Measurements from ENCODE around the gene ABLIM1. TPM values are rescaled to one million over a fixed set of nuclear protein-coding genes. Genes with fewer than 3 reads are reported as not detected.

Gene ABLIM1
- total and polyA plus RNA-seq, 10 of the 15 experiments (the other 5 are each of a cell fraction or from before 2014, with no cell fraction given) = 14.2 to 50.5 (median 28.1) TPM

GRCh38 chr10:114544045-114544659 lies 113.9 kb downstream of the ABLIM1 start (continued):
- TF ChIP-seq ZNF207 (IDR thresholded peaks at IDR 0.05; ENCODE audit: borderline replicate concordance) (no peak), CHD2 (IDR thresholded peaks at IDR 0.05; ENCODE audit: borderline replicate concordance, low read depth, low read length) (no peak), PML (IDR thresholded peaks at IDR 0.05; ENCODE audit: low read length) (no peak), POU2F2 (IDR thresholded peaks at IDR 0.05; ENCODE audit: borderline replicate concordance, low read depth, low read length) (0 out of 3 replicates have a peak, but pooled peaks have one; percentile 11)

- in situ Hi-C loops (cut with MboI) = loop anchor here (10.0 to 25.0 kb wide), 2 partner anchors 106 to 581 kb away; no protein-coding TSS in a partner anchor
- RAD21 ChIA-PET (ENCODE audit: unreplicated experiment) = interaction anchor here (1.8 kb wide), 1 partner anchor 17 kb away, joined by 13 read pairs; no protein-coding TSS in a partner anchor
- ATAC-seq = no peak
- BruUV-seq (replicated peaks) = no TSS peak
- Histone ChIP-seq H3K79me2 (ENCODE audit: control insufficient read depth, insufficient read depth, low read length) (no peaks in the 10 kb centered on the region), H3K9me3 (replicated peaks; ENCODE audit: control insufficient read depth, insufficient read depth, low read length) (no peaks in the 10 kb centered on the region), H3K4me3 (no peak overlapping the region; the same call in 1 of the 2 replicates), H2AFZ (ENCODE audit: control insufficient read depth, low read depth, low read length) (no peak overlapping the region), H3K4me2 (ENCODE audit: control insufficient read depth, insufficient read depth) (no peak overlapping the region), H3K36me3 (ENCODE audit: control insufficient read depth in 2 of 2, insufficient read depth in 2 of 2, low read length in 1 of 2) (no peaks in the 10 kb centered on the region), H3K9ac (ENCODE audit: control insufficient read depth, insufficient read depth, low read length) (no peak overlapping the region), H3K27ac (ENCODE audit: control insufficient read depth, insufficient read depth) (0 out of 2 replicates have a peak overlapping the region, but pooled peaks have one; percentile 29), H3K4me1 (ENCODE audit: control insufficient read depth, insufficient read depth, low read length) (peaks cover 47% of the 10 kb centered on the region), H3K27me3 (replicated peaks in 1 of 2; ENCODE audit: control insufficient read depth in 2 of 2, insufficient read depth in 2 of 2, low read length in 1 of 2) (no peaks in the 10 kb centered on the region), H4K20me1 (ENCODE audit: control insufficient read depth, insufficient read depth) (no peaks in the 10 kb centered on the region)
- intact Hi-C loops (cut with micrococcal nuclease; ENCODE audit: unreplicated experiment) = no loop called here
- POLR2A ChIA-PET = interaction anchor here (1.3 kb wide), 1 partner anchor 25 kb away, joined by 3 read pairs; no protein-coding TSS in a partner anchor
- no peak for DNase-seq (ENCODE audit: low read depth, low spot score)
- WGBS (ENCODE audit: insufficient coverage, insufficient replicate concordance, low lambda C conversion rate, missing lambda C conversion rate) = 53% methylated on average over 8 of the region's 8 CpGs
- CTCF ChIA-PET = interaction anchor here (0.8 to 7.5 kb wide), 5 partner anchors 9 to 73 kb away, joined by 3 to 98 read pairs (median 5); no protein-coding TSS in a partner anchor
- SMC1A ChIA-PET (ENCODE audit: uncharacterized antibody, unreplicated experiment) = interaction anchor here (1.3 to 2.4 kb wide), 2 partner anchors 16 to 18 kb away, joined by 3 to 7 read pairs; no protein-coding TSS in a partner anchor
- FAIRE-seq = peak; percentile 62
- TF ChIP-seq HSF1 (IDR thresholded peaks at IDR 0.05; ENCODE audit: low read depth, low read length) (no peak), MLLT1 (IDR thresholded peaks at IDR 0.05) (no peak), NFYA (IDR thresholded peaks at IDR 0.05; ENCODE audit: borderline replicate concordance, low read depth, low read length) (no peak), RAD21 (IDR thresholded peaks at IDR 0.05; ENCODE audit: insufficient read depth, low read depth, low read length) (no peak), REST (IDR thresholded peaks at IDR 0.05; ENCODE audit: low read depth, low read length) (no peak), NKRF (conservative IDR thresholded peaks at IDR 0.05) (no peak), KLF5 (IDR thresholded peaks at IDR 0.05; ENCODE audit: partially characterized antibody) (no peak)
Measured at GRCh38 chr10:114543456-114543855, 114.6 kb downstream of the ABLIM1 start.
